ENCODE results near the gene CCDC126.

DNA sequence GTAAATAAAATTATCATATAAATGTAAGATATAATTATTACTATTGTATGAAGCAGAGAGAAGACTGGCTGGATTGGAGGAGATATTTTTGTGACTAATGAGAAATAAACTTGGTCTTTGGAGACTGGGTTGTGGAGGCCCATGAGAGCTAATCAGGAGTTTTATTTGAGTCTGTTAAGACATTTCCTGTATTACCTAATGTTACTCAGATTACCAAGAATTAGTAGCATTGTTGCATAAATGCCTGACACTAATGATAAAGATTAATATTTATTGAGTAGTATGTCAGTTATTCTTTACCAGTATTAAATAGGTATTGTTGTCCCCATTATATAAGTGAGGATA, 7.1 kb downstream of the CCDC126 start:
- TF ChIP-seq, protein P1, sequence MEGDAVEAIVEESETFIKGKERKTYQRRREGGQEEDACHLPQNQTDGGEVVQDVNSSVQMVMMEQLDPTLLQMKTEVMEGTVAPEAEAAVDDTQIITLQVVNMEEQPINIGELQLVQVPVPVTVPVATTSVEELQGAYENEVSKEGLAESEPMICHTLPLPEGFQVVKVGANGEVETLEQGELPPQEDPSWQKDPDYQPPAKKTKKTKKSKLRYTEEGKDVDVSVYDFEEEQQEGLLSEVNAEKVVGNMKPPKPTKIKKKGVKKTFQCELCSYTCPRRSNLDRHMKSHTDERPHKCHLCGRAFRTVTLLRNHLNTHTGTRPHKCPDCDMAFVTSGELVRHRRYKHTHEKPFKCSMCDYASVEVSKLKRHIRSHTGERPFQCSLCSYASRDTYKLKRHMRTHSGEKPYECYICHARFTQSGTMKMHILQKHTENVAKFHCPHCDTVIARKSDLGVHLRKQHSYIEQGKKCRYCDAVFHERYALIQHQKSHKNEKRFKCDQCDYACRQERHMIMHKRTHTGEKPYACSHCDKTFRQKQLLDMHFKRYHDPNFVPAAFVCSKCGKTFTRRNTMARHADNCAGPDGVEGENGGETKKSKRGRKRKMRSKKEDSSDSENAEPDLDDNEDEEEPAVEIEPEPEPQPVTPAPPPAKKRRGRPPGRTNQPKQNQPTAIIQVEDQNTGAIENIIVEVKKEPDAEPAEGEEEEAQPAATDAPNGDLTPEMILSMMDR (IDR thresholded peaks at IDR 0.05): no peak
- no peak for TF ChIP-seq POLR2A (IDR thresholded peaks at IDR 0.05)
